Cardiac muscle cell (in vitro differentiated cells and primary cell): ENCODE results near the gene NDUFB7. TPM values are rescaled to one million over a fixed set of nuclear protein-coding genes. Genes with fewer than 3 reads are reported as not detected.
"Not testable (repeated sequence)": the region's sequence is repeated elsewhere in the genome, so short reads cannot be mapped to it uniquely, and the experiment has no call there.

ENCODE experiments used
- DNase-seq, 2 donors: peaks; one replicate each; pipeline versions ENCODE4 v3.0.0 to v3.0.0-alpha.2; 2010 to 2017; ENCODE audit warnings: low read depth in 1 of 2, low spot score in 1 of 2
- H3K27ac ChIP-seq: fragments of 200-600 bp; sonication (generic); 2 replicates; pipeline ENCODE4 v1.5.1; 2016
- H3K27me3 ChIP-seq: fragments of 200-600 bp; sonication (generic); 2 replicates; pipeline ENCODE4 v1.6.0; 2016; ENCODE audit warnings: control low read depth
- H3K36me3 ChIP-seq: fragments of 200-600 bp; sonication (generic); 2 replicates; pipeline ENCODE4 v1.5.1; 2016; ENCODE audit warnings: control low read depth
- H3K4me1 ChIP-seq: fragments of 200-600 bp; sonication (generic); 2 replicates; pipeline ENCODE4 v1.8.1; 2017; ENCODE audit warnings: low read depth, mild to moderate bottlenecking, mixed run types
- H3K4me3 ChIP-seq: fragments of 200-600 bp; sonication (generic); 2 replicates; pipeline ENCODE4 v1.5.1; 2016; ENCODE audit warnings: mild to moderate bottlenecking
- H3K9me3 ChIP-seq: fragments of 200-600 bp; sonication (generic); 2 replicates; pipeline ENCODE4 v1.5.1; 2017; ENCODE audit warnings: low read depth, mild to moderate bottlenecking, control low read depth
- polyA plus RNA-seq: library from polyadenylated mRNA; unstranded; fragments of >200 nt; fragmentation: Nextera tagmentation; extraction: Ambion mirVana; gene quantifications from 2 replicates; pipeline ENCODE4 v1.2.1, GENCODE V29; 2016
- total RNA-seq: library from RNA; depleted of rRNA; stranded (reverse); fragments of >200 nt; gene quantifications from 2 replicates; pipeline ENCODE4 v1.2.3, GENCODE V29; 2016
- TF ChIP-seq, protein P1 (sequence below): IDR thresholded peaks from 2 replicates; pipeline ENCODE4 v1.5.1; 2012; ENCODE audit warnings: low read depth, mild to moderate bottlenecking, low read length

The NDUFB7 gene
- total and polyA plus RNA-seq, 2 experiments from 2014 or later = 381 to 518 TPM

DNA sequence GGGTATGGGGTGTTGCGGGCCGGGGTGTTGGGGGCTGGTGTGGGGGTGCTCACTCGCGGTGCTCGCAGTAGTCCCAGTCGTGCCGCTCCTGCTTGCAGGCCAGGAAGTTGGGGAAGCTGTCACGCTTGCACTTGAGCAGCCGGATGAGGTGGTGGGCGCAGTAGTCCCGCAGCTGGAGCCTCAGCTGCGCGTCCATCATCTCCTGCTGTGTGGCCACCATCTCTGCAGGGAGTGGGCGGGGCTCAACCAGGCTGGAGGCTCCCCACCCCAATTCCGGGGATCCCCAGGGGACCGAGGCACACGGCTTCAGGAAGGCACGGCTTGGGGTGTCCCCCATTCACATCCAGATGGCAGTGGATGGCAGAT is 5.2 kb downstream of the NDUFB7 start:
- DNase-seq = no peak
- Histone ChIP-seq H3K27me3 (no peaks in the 10 kb centered on the region), H3K36me3 (peaks cover 3% of the 10 kb centered on the region), H3K4me1 (peaks cover 14% of the 10 kb centered on the region), H3K27ac (no peak overlapping the region), H3K4me3 (no peak overlapping the region), H3K9me3 (no peaks in the 10 kb centered on the region)
- TF ChIP-seq, protein P1, sequence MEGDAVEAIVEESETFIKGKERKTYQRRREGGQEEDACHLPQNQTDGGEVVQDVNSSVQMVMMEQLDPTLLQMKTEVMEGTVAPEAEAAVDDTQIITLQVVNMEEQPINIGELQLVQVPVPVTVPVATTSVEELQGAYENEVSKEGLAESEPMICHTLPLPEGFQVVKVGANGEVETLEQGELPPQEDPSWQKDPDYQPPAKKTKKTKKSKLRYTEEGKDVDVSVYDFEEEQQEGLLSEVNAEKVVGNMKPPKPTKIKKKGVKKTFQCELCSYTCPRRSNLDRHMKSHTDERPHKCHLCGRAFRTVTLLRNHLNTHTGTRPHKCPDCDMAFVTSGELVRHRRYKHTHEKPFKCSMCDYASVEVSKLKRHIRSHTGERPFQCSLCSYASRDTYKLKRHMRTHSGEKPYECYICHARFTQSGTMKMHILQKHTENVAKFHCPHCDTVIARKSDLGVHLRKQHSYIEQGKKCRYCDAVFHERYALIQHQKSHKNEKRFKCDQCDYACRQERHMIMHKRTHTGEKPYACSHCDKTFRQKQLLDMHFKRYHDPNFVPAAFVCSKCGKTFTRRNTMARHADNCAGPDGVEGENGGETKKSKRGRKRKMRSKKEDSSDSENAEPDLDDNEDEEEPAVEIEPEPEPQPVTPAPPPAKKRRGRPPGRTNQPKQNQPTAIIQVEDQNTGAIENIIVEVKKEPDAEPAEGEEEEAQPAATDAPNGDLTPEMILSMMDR = no peak

GRCh38 chr19:14565765-14566711 is 5.8 kb downstream of the NDUFB7 start:
- H3K9me3 ChIP-seq = no peaks in the 10 kb centered on the region

DNA sequence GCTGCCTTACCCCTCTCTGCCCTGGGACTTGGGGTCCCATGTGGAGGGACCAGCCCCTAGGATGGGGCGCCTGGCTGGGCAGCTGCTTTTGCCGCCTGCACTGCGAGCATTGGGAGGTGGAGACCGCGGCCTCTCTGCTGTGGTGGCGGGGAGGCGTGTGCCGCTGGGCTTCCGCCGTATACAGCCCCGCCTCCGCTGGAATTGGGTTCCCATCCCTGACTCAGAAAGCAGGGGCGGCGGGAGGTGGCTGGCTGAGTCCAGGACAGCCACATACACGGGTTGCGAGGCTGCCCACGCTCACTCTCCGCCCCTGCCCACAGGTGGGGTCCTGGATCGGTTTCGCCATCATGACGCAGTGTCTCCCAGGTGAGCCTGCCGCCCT is 6.6 kb downstream of the NDUFB7 start:
- no peaks in the 10 kb centered on the region for H3K9me3 ChIP-seq
- no peak for DNase-seq
- no peak overlapping the region for H3K4me3 ChIP-seq
- H3K27ac ChIP-seq = no peak overlapping the region
- peaks cover 3% of the 10 kb centered on the region for H3K36me3 ChIP-seq
- H3K27me3 ChIP-seq = no peaks in the 10 kb centered on the region
- TF ChIP-seq, protein P1 = no peak
- H3K4me1 ChIP-seq = peaks cover 21% of the 10 kb centered on the region

More at GRCh38 chr19:14565765-14566711, 5.8 kb downstream of the NDUFB7 start:
- H3K4me3 ChIP-seq = no peak overlapping the region
- H3K4me1 ChIP-seq = peaks cover 19% of the 10 kb centered on the region
- TF ChIP-seq, protein P1 = no peak
- H3K36me3 ChIP-seq = peaks cover 3% of the 10 kb centered on the region
- no peak overlapping the region for H3K27ac ChIP-seq
- no peaks in the 10 kb centered on the region for H3K27me3 ChIP-seq
- DNase-seq = no peak

GRCh38 chr19:14564652-14565297 is 7.1 kb downstream of the NDUFB7 start:
- not testable (repeated sequence) for H3K27me3 ChIP-seq, H3K4me3 ChIP-seq, H3K36me3 ChIP-seq, DNase-seq, H3K27ac ChIP-seq, H3K9me3 ChIP-seq
- H3K4me1 ChIP-seq = peaks cover 26% of the 10 kb centered on the region

GRCh38 chr19:14563989-14564651 is 7.7 kb downstream of the NDUFB7 start:
- no peak overlapping the region for H3K27ac ChIP-seq
- peak in 1 of 2 donors; percentile 21 for DNase-seq
- no peaks in the 10 kb centered on the region for H3K9me3 ChIP-seq
- peaks cover 3% of the 10 kb centered on the region for H3K36me3 ChIP-seq
- TF ChIP-seq, protein P1 = no peak
- no peaks in the 10 kb centered on the region for H3K27me3 ChIP-seq
- peaks cover 28% of the 10 kb centered on the region for H3K4me1 ChIP-seq
- H3K4me3 ChIP-seq = no peak overlapping the region

GRCh38 chr19:14563590-14563926 is 8.3 kb downstream of the NDUFB7 start:
- TF ChIP-seq, protein P1 = no peak
- no peak for DNase-seq
- Histone ChIP-seq H3K4me1 (peaks cover 28% of the 10 kb centered on the region), H3K4me3 (no peak overlapping the region), H3K9me3 (no peaks in the 10 kb centered on the region), H3K27me3 (no peaks in the 10 kb centered on the region), H3K27ac (no peak overlapping the region), H3K36me3 (peaks cover 3% of the 10 kb centered on the region)
